Gastrocnemius medialis (tissue), 4 donors: ENCODE measurements around the gene PIP5K1C.
"Not testable (repeated sequence)": the region's sequence is repeated elsewhere in the genome, so short reads cannot be mapped to it uniquely, and the experiment has no call there.

Source experiments
- POLR2A ChIP-seq, 2 donors: fragments of 450-650 bp; IDR thresholded peaks; one replicate each; pipeline ENCODE4 v1.6.1; 2017; ENCODE audit warnings: antibody characterized with exemption in 2 of 2, mild to moderate bottlenecking in 2 of 2, moderate library complexity in 2 of 2
- TF ChIP-seq, protein P1 (sequence below), 5 experiments: fragments of 450-650 bp in 3 of 5; fragments of 200-600 bp in 2 of 5; sonication (generic) in 2 of 5; IDR thresholded peaks in 4 of 5; conservative IDR thresholded peaks in 1 of 5; 1 replicate in 4 of 5; 2 replicates in 1 of 5; pipeline ENCODE4 v1.5.1; 2016 to 2019; ENCODE audit warnings: antibody characterized with exemption in 5 of 5, mild to moderate bottlenecking in 3 of 5, moderate library complexity in 3 of 5

DNA sequence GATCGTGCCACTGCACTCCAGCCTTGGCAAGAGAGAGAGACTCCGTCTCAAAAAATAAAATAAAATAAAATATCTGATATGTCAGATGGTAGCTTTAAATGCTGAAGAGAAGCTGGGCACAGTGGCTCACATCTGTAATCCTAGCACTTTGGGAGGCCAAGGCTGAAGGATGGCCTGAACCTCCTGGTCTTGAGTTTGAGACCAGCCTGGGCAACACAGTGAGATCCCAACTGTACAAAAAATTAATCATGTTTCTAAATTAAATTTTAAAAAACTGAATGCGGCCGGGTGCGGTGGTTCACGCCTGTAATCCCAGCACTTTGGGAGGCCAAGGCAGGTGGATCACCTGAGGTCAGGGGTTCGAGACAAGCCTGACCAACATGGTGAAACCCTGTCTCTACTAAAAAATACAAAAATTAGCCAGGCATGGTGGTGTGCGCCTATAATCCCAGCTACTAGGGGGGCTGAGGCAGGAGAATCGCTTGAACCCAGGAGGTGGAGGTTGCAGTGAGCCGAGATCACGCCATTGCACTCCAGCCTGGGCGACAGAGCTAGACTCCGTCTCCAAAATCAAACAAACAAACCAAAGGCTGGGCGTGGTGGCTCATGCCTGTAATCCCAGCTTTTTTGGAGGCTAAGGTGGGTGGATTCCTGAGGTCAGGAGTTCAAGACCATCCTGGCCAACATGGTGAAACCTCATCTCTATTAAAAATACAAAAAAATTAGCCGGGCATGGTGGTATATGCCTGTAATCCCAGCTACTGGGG, 116.0 kb downstream of the PIP5K1C start:
- TF ChIP-seq, protein P1, sequence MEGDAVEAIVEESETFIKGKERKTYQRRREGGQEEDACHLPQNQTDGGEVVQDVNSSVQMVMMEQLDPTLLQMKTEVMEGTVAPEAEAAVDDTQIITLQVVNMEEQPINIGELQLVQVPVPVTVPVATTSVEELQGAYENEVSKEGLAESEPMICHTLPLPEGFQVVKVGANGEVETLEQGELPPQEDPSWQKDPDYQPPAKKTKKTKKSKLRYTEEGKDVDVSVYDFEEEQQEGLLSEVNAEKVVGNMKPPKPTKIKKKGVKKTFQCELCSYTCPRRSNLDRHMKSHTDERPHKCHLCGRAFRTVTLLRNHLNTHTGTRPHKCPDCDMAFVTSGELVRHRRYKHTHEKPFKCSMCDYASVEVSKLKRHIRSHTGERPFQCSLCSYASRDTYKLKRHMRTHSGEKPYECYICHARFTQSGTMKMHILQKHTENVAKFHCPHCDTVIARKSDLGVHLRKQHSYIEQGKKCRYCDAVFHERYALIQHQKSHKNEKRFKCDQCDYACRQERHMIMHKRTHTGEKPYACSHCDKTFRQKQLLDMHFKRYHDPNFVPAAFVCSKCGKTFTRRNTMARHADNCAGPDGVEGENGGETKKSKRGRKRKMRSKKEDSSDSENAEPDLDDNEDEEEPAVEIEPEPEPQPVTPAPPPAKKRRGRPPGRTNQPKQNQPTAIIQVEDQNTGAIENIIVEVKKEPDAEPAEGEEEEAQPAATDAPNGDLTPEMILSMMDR (IDR thresholded peaks at IDR 0.05 in 4 of 5, conservative IDR thresholded peaks at IDR 0.05 in 1 of 5), result not testable (repeated sequence)
- TF ChIP-seq POLR2A (IDR thresholded peaks at IDR 0.05), result not testable (repeated sequence)
